NT2/D1 (cell line): ENCODE data around the gene PML.

ENCODE experiments used
- DNase-seq: peaks from one replicate; pipeline ENCODE4 v3.0.0-alpha.2; 2011; ENCODE audit warnings: low read depth, low spot score
- H3K27me3 ChIP-seq: 2 replicates; pipeline ENCODE4 v1.6.0; 2011; ENCODE audit warnings: mild to moderate bottlenecking; ENCODE audit not compliant: insufficient read length, insufficient read depth
- H3K36me3 ChIP-seq: 2 replicates; pipeline ENCODE4 v1.6.1; 2011; ENCODE audit warnings: mild to moderate bottlenecking, low read length, mixed read lengths; ENCODE audit not compliant: insufficient read depth, insufficient read length
- H3K4me1 ChIP-seq: 2 replicates; pipeline ENCODE4 v1.5.1; 2011; ENCODE audit not compliant: insufficient read depth, insufficient read length
- H3K4me3 ChIP-seq: 2 replicates; pipeline ENCODE4 v1.5.1; 2011; ENCODE audit warnings: low read depth; ENCODE audit not compliant: insufficient read length
- H3K9ac ChIP-seq: 2 replicates; pipeline ENCODE4 v1.6.0; 2011; ENCODE audit warnings: low read depth; ENCODE audit not compliant: insufficient read length
- H3K9me3 ChIP-seq: 2 replicates; pipeline ENCODE4 v1.5.1; 2011; ENCODE audit warnings: mild to moderate bottlenecking, low read length; ENCODE audit not compliant: insufficient read depth
- SUZ12 ChIP-seq: IDR thresholded peaks from 2 replicates; pipeline ENCODE4 v1.6.1; 2011; ENCODE audit not compliant: insufficient read length, insufficient read depth; ENCODE audit errors: extremely low read depth
- YY1 ChIP-seq: IDR thresholded peaks from 2 replicates; pipeline ENCODE4 v1.6.1; 2011; ENCODE audit not compliant: insufficient read length, insufficient read depth
- ZNF274 ChIP-seq: IDR thresholded peaks from 2 replicates; pipeline ENCODE4 v1.6.1; 2011; ENCODE audit warnings: mild to moderate bottlenecking, low read depth, low read length

The PML gene

GRCh38 chr15:74007820-74008371 is 13.4 kb downstream of the PML start:
- no peak for DNase-seq

GRCh38 chr15:74008901-74009300 is 14.4 kb downstream of the PML start:
- Histone ChIP-seq H3K9me3 (no peaks in the 10 kb centered on the region), H3K36me3 (peaks cover 30% of the 10 kb centered on the region), H3K27me3 (no peaks in the 10 kb centered on the region), H3K4me3 (no peak overlapping the region), H3K4me1 (peaks cover 4% of the 10 kb centered on the region), H3K9ac (no peak overlapping the region)
- TF ChIP-seq YY1: no peak
- TF ChIP-seq ZNF274: no peak
- TF ChIP-seq SUZ12: no peak
- no peak for DNase-seq

More at GRCh38 chr15:74007820-74008371, 13.4 kb downstream of the PML start:
- TF ChIP-seq ZNF274: no peak
- TF ChIP-seq SUZ12: no peak
- no peak for TF ChIP-seq YY1
- Histone ChIP-seq H3K9ac (no peak overlapping the region), H3K9me3 (no peaks in the 10 kb centered on the region), H3K36me3 (peaks cover 35% of the 10 kb centered on the region), H3K4me1 (peaks cover 4% of the 10 kb centered on the region), H3K4me3 (no peak overlapping the region), H3K27me3 (no peaks in the 10 kb centered on the region)

GRCh38 chr15:74010929-74011540 is 16.5 kb downstream of the PML start:
- peaks cover 27% of the 10 kb centered on the region for H3K36me3 ChIP-seq
- no peak for TF ChIP-seq YY1
- no peak for TF ChIP-seq SUZ12
- TF ChIP-seq ZNF274: no peak
- no peak for DNase-seq
- peaks cover 4% of the 10 kb centered on the region for H3K4me1 ChIP-seq
- no peaks in the 10 kb centered on the region for H3K27me3 ChIP-seq
- H3K4me3 ChIP-seq: no peak overlapping the region
- no peaks in the 10 kb centered on the region for H3K9me3 ChIP-seq
- H3K9ac ChIP-seq: no peak overlapping the region

GRCh38 chr15:74011610-74012009 is 17.1 kb downstream of the PML start:
- DNase-seq: no peak
- TF ChIP-seq SUZ12 (no peak), ZNF274 (no peak), YY1 (no peak)
- Histone ChIP-seq H3K36me3 (peaks cover 25% of the 10 kb centered on the region), H3K27me3 (no peaks in the 10 kb centered on the region), H3K9me3 (no peaks in the 10 kb centered on the region), H3K4me3 (no peak overlapping the region), H3K9ac (no peak overlapping the region), H3K4me1 (peaks cover 4% of the 10 kb centered on the region)

- Histone ChIP-seq H3K4me1 (no peaks in the 10 kb centered on the region), H3K9ac (no peak overlapping the region), H3K27me3 (no peaks in the 10 kb centered on the region), H3K36me3 (peaks cover 14% of the 10 kb centered on the region), H3K9me3 (no peaks in the 10 kb centered on the region), H3K4me3 (no peak overlapping the region)
- no peak for DNase-seq
- TF ChIP-seq SUZ12 (no peak), ZNF274 (no peak), YY1 (no peak)
These were observed 18.9 kb downstream of the PML start for GRCh38 chr15:74013374-74013894.

- no peaks in the 10 kb centered on the region for H3K9me3 ChIP-seq
- H3K36me3 ChIP-seq: peaks cover 48% of the 10 kb centered on the region
- no peak overlapping the region for H3K9ac ChIP-seq
- H3K4me3 ChIP-seq: no peak overlapping the region
- no peak for TF ChIP-seq ZNF274
- TF ChIP-seq SUZ12: no peak
- no peak for TF ChIP-seq YY1
- no peaks in the 10 kb centered on the region for H3K27me3 ChIP-seq
- no peaks in the 10 kb centered on the region for H3K4me1 ChIP-seq
- no peak for DNase-seq
These were observed 25.2 kb downstream of the PML start for GRCh38 chr15:74019734-74020133.

- no peak for DNase-seq
- Histone ChIP-seq H3K4me3 (no peak overlapping the region), H3K36me3 (peaks cover 65% of the 10 kb centered on the region), H3K9me3 (no peaks in the 10 kb centered on the region), H3K4me1 (peaks cover 2% of the 10 kb centered on the region), H3K9ac (no peak overlapping the region), H3K27me3 (no peaks in the 10 kb centered on the region)
- TF ChIP-seq YY1: no peak
- no peak for TF ChIP-seq ZNF274
- no peak for TF ChIP-seq SUZ12
These were observed 28.4 kb downstream of the PML start for GRCh38 chr15:74022706-74023470.
